Left lung (tissue), 10 donors: ENCODE data around the gene CSH1. TPM values are rescaled to one million over a fixed set of nuclear protein-coding genes. Genes with fewer than 3 reads are reported as not detected.
A peak's percentile ranks its signal among the peaks of the same experiment; 100 is the strongest.
"Not testable (repeated sequence)": the region's sequence is repeated elsewhere in the genome, so short reads cannot be mapped to it uniquely, and the experiment has no call there.

Experiments
- ATAC-seq: fragments of 200-7000 bp; cut with Tn5 transposase; one replicate; pipeline ENCODE4 v1.9.1; 2020; ENCODE audit warnings: moderate library complexity
- DNase-seq, 4 donors: peaks; one replicate each; pipeline ENCODE4 v3.0.0-alpha.2; 2013 to 2020
- H3K27ac ChIP-seq, 2 donors: fragments of 200-600 bp; sonication (generic) in 1 of 2; one replicate each; pipeline versions ENCODE4 v1.5.0 to v1.8.0; 2020 to 2021
- H3K27me3 ChIP-seq, 2 donors: fragments of 200-600 bp; sonication (generic) in 1 of 2; one replicate each; pipeline versions ENCODE4 v1.5.0 to v1.8.0; 2020 to 2021
- H3K36me3 ChIP-seq, 2 donors: fragments of 200-600 bp; sonication (generic) in 1 of 2; one replicate each; pipeline versions ENCODE4 v1.5.0 to v1.8.0; 2020 to 2021
- H3K4me1 ChIP-seq, 2 donors: fragments of 200-600 bp; one replicate each; pipeline ENCODE4 v1.8.0; 2021
- H3K4me3 ChIP-seq, 2 donors: fragments of 200-600 bp; sonication (generic) in 1 of 2; one replicate each; pipeline versions ENCODE4 v1.5.0 to v1.8.0; 2020 to 2021; ENCODE audit warnings: mild to moderate bottlenecking in 1 of 2
- H3K9me3 ChIP-seq, 2 donors: fragments of 200-600 bp; sonication (generic) in 1 of 2; one replicate each; pipeline versions ENCODE4 v1.5.0 to v1.8.0; 2020 to 2021
- intact Hi-C, 2 donors: fragments of 100-400 bp; cut with DNase I; formaldehyde crosslinking; loops; one replicate each; pipeline versions ENCODE4 v1.11.2 to v1.14.2; 2022
- polyA plus RNA-seq, 6 donors: library from polyadenylated mRNA; unstranded; fragments of 120-200 nt; gene quantifications; one replicate each; pipeline ENCODE4 v1.2.1, GENCODE V29; 2013; ENCODE audit not compliant: insufficient read length in 6 of 6
- total RNA-seq, 2 donors: library from RNA; stranded (reverse); fragmentation: NEBNext Ultra II Directional; extraction: Animal tissue kit (Norgen Biotek cat#: 25700); gene quantifications; one replicate each; pipeline ENCODE4 v1.2.1, GENCODE V29; 2021
- TF ChIP-seq, protein P1 (sequence below), 2 donors: fragments of 200-600 bp; sonication (generic) in 1 of 2; IDR thresholded peaks; one replicate each; pipeline versions ENCODE4 v1.5.0 to v1.8.0; 2021; ENCODE audit warnings: antibody characterized with exemption in 2 of 2
- donor health status: DM: no; HTN: yes; CAD: no.
- donor health status: DM: no; HTN: no; CAD: no.

The CSH1 gene
- total and polyA plus RNA-seq, 8 donors, result 0.26 to 21.3 (median 0.46) TPM; not detected in 3

DNA sequence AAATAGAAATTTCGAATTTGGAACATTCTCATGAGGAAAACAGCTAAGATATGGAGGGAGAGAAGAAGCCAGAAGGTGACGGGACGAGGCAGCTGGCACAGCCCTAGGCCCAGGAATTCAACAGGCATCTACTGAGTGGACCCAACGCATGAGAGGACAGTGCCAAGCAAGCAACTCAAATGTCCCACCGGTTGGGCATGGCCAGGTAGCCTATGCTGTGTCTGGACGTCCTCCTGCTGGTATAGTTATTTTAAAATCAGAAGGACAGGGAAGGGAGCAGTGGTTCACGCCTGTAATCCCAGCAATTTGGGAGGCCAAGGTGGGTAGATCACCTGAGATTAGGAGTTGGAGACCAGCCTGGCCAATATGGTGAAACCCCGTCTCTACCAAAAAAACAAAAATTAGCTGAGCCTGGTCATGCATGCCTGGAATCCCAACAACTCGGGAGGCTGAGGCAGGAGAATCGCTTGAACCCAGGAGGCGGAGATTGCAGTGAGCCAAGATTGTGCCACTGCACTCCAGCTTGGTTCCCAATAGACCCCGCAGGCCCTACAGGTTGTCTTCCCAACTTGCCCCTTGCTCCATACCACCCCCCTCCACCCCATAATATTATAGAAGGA lies 20.3 kb upstream of the CSH1 start:
- H3K9me3 ChIP-seq, result no peaks in the 10 kb centered on the region
- TF ChIP-seq, protein P1, sequence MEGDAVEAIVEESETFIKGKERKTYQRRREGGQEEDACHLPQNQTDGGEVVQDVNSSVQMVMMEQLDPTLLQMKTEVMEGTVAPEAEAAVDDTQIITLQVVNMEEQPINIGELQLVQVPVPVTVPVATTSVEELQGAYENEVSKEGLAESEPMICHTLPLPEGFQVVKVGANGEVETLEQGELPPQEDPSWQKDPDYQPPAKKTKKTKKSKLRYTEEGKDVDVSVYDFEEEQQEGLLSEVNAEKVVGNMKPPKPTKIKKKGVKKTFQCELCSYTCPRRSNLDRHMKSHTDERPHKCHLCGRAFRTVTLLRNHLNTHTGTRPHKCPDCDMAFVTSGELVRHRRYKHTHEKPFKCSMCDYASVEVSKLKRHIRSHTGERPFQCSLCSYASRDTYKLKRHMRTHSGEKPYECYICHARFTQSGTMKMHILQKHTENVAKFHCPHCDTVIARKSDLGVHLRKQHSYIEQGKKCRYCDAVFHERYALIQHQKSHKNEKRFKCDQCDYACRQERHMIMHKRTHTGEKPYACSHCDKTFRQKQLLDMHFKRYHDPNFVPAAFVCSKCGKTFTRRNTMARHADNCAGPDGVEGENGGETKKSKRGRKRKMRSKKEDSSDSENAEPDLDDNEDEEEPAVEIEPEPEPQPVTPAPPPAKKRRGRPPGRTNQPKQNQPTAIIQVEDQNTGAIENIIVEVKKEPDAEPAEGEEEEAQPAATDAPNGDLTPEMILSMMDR (IDR thresholded peaks at IDR 0.05), result no peak
- no peaks in the 10 kb centered on the region for H3K36me3 ChIP-seq
- intact Hi-C loops, result loop anchor here in 1 of 2 donors (5.0 to 10.0 kb wide), 2 partner anchors 111 to 218 kb away; partner anchors contain the start of gene ERN1
- H3K4me3 ChIP-seq, result no peak overlapping the region
- no peak overlapping the region for H3K27ac ChIP-seq
- DNase-seq (peak in 2 of 4 donors; percentile 20 to 26), ATAC-seq (no peak)
- H3K4me1 ChIP-seq, result no peaks in the 10 kb centered on the region
- H3K27me3 ChIP-seq, result no peaks in the 10 kb centered on the region

DNA sequence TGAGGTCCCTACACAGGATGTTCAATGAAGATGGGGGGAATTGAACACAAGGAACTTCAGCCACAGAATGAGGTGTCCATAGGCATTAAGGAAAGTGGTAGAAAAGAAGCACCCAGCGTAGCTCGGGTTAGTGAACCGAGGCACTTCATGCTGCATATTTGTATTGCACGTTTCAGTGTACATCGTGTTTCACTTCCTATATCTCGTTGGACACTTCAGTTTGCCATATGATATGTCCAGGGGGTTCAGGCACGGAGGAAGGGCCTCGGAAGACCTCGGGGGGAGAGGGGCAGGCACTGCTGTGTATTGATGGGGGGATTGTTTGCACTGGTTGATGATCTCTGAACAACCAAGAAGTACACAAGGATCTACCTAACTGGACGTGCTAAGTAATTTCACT lies 19.4 kb upstream of the CSH1 start:
- not testable (repeated sequence) for H3K4me1 ChIP-seq, ATAC-seq, H3K27me3 ChIP-seq, H3K9me3 ChIP-seq, H3K36me3 ChIP-seq, H3K27ac ChIP-seq, H3K4me3 ChIP-seq
- intact Hi-C loops, result loop anchor here in 1 of 2 donors (5.0 to 10.0 kb wide), 2 partner anchors 112 to 219 kb away; partner anchors contain the start of gene ERN1
- peak in 1 of 4 donors; percentile 8 for DNase-seq

DNA sequence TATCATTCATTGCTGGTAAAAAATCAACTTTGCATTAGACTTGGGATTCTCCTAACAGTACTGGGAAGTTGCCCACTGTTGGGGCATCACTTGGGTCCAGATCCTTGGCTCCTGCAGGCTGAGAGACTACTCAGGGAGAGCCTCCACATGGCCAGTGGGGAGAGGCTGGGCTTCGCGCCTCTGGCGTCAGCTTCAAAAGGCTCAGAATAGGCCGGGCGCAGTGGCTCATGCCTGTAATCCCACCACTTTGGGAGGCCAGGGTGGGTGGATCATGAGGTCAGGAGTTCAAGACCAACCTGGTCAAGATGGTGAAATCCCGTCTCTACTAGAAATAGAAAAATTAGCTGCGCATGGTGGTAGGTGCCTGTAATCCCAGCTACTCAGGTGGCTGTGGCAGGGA lies 18.1 kb upstream of the CSH1 start:
- intact Hi-C loops, result loop anchor here in 1 of 2 donors (10.0 kb wide), 1 partner anchor 220 kb away; the partner anchor contains the start of gene ERN1
- no peak for ATAC-seq
- TF ChIP-seq, protein P1 (IDR thresholded peaks at IDR 0.05), result no peak

DNA sequence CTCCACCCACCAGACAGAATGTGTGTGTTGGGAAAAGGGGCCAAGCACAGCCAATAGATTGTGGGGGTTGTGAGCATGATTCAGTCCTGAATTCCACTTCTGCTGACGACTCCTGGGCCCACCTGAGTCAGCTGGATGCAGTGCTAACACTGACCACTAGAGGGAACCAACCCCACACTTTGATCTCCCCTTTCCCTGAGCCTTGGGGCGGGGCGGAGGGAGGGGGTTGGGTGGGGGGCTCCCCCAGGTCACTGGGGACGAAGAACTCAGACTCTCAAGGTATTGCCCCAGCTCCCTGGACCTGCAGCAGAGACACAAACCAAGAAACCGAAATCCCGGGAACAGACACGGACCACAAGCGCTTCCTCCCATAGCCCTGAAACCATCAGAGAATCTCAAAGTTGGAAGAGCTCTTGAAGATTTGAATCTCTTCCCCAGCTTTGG lies 15.3 kb upstream of the CSH1 start:
- no peak overlapping the region for H3K4me3 ChIP-seq
- H3K9me3 ChIP-seq, result no peaks in the 10 kb centered on the region
- TF ChIP-seq, protein P1 (IDR thresholded peaks at IDR 0.05), result peak; percentile 75 to 87
- H3K36me3 ChIP-seq, result no peaks in the 10 kb centered on the region
- no peaks in the 10 kb centered on the region for H3K27me3 ChIP-seq
- DNase-seq (peak in 1 of 4 donors; percentile 24), ATAC-seq (peak; percentile 82)
- intact Hi-C loops, result loop anchor here in 1 of 2 donors (10.0 kb wide), 1 partner anchor 223 kb away; the partner anchor contains the start of gene ERN1
- H3K4me1 ChIP-seq, result no peaks in the 10 kb centered on the region
- H3K27ac ChIP-seq, result no peak overlapping the region

More for the DNA sequence above, 18.1 kb upstream of the CSH1 start:
- peak in 1 of 4 donors; percentile 43 for DNase-seq
- H3K27ac ChIP-seq, result no peak overlapping the region
- H3K27me3 ChIP-seq, result no peaks in the 10 kb centered on the region
- no peak overlapping the region for H3K4me3 ChIP-seq
- H3K9me3 ChIP-seq, result no peaks in the 10 kb centered on the region
- H3K4me1 ChIP-seq, result no peaks in the 10 kb centered on the region
- no peaks in the 10 kb centered on the region for H3K36me3 ChIP-seq

DNA sequence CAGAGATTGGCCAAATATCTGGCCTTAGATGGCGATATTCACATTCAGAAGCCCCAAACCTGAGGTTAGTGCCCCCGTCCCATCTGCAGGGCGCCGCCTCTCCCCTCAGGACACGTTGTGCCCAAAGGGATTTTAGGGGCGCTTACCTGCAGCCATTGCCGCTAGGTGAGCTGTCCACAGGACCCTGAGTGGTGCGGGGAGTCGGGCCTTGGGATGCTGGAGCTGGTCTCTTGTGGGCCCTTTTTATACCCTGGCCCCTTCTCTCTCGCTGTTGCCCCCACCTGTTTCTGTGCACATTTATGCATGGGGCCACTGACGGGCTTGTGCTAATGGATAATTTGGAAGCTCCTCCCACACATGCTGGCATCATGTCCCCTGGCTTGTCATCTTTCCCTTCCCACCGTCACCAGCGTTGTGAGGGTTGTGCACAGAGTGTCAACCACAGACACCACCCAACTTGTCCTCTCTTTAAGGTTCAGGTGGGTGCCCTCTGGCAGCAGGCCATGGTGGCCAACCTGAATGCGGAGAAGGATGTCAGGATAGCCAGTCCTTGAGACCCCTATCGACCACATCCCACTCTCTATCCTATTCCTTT lies 14.8 kb upstream of the CSH1 start, which contains the start of gene CSHL1:
Gene CSHL1, minus strand, starts transcription at position 218 of the 595 bp plus-strand sequence. Its CDS starts 62 bp downstream, at position 156.
- no peak within 1 kb of the TSS for H3K27ac ChIP-seq
- H3K9me3 ChIP-seq, result no peaks in the 10 kb centered on the region
- H3K4me1 ChIP-seq, result no peaks in the 10 kb centered on the region
- ATAC-seq (no peak), DNase-seq (peak in 1 of 4 donors; percentile 45)
- H3K4me3 ChIP-seq, result no peak within 1 kb of the TSS
- H3K36me3 ChIP-seq, result no peaks in the 10 kb centered on the region
- H3K27me3 ChIP-seq, result no peaks in the 10 kb centered on the region
- TF ChIP-seq, protein P1 (IDR thresholded peaks at IDR 0.05), result no peak
- intact Hi-C loops, result loop anchor here in 1 of 2 donors (10.0 kb wide), 1 partner anchor 224 kb away; the partner anchor contains the start of gene ERN1
